Measurements from ENCODE around the gene PCSK7. TPM values are rescaled to one million over a fixed set of nuclear protein-coding genes. Genes with fewer than 3 reads are reported as not detected.

The PCSK7 gene
- total and polyA plus RNA-seq, 2 of the 8 experiments (the other 6 are each of a cell fraction or from before 2014, with no cell fraction given): 23.4 to 38.5 TPM

- TF ChIP-seq CHD7 (IDR thresholded peaks at IDR 0.05; ENCODE audit: insufficient replicate concordance, low read length): no peak
- no peak for TF ChIP-seq POLR2A (IDR thresholded peaks at IDR 0.05; ENCODE audit: control extremely low read depth in 1 of 2, low read depth in 2 of 2, low read length in 2 of 2)
- no peak for TF ChIP-seq CBX8 (IDR thresholded peaks at IDR 0.05; ENCODE audit: borderline replicate concordance, low read depth, low read length)
- TF ChIP-seq JUN (IDR thresholded peaks at IDR 0.05; ENCODE audit: low read depth, low read length): no peak
- no peak for TF ChIP-seq MAFK (IDR thresholded peaks at IDR 0.05; ENCODE audit: low read depth, low read length)
- no peak for TF ChIP-seq NANOG (IDR thresholded peaks at IDR 0.05; ENCODE audit: insufficient read depth, low read depth, low read length, poor library complexity, severe bottlenecking)
- TF ChIP-seq SIX5 (IDR thresholded peaks at IDR 0.05; ENCODE audit: low read depth, low read length): no peak
- no peak for TF ChIP-seq TAF7 (optimal IDR thresholded peaks at IDR 0.05; ENCODE audit: borderline replicate concordance, low read depth, low read length)
- TF ChIP-seq CTCF (IDR thresholded peaks at IDR 0.05; ENCODE audit: control extremely low read depth in 1 of 3, insufficient read depth in 1 of 3, low read depth in 1 of 3, low read length in 3 of 3): no peak
Observed at GRCh38 chr11:117259417-117259816, 27.5 kb upstream of the PCSK7 start (continued).

Measured in H1 (cell line).